ENCODE data around the gene G3BP1.
"Not testable (repeated sequence)": the region's sequence is repeated elsewhere in the genome, so short reads cannot be mapped to it uniquely, and the experiment has no call there.

The G3BP1 gene

DNA sequence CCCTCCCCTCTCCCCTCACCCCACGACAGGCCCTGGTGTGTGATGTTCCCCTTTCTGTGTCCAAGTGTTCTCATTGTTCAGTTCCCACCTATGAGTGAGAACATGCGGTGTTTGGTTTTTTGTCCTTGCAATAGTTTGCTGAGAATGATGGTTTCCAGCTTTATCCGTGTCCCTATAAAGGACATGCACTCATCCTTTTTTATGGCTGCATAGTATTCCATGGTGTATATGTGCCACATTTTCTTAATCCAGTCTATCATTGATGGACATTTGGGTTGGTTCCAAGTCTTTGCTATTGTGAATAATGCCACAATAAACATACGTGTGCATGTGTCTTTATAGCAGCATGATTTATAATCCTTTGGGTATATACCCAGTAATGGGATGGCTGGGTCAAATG, 89.1 kb downstream of the G3BP1 start:
- not testable (repeated sequence) for DNase-seq (ENCODE audit: low spot score)

All from SK-N-DZ (cell line).